ENCODE measurements around the gene INSIG1.

Gene INSIG1

GRCh38 chr7:155336812-155337602 is 39.3 kb downstream of the INSIG1 start:
- no peak overlapping the region for H3K27ac Mint-ChIP-seq (ENCODE audit: low read depth)
- H3K36me3 Mint-ChIP-seq (ENCODE audit: insufficient read depth) = no peaks in the 10 kb centered on the region
- no peak for DNase-seq (ENCODE audit: low spot score in 2 of 2)
- no peak for ATAC-seq (replicated peaks; ENCODE audit: extremely low read depth, poor library complexity, severe bottlenecking)
- no peak overlapping the region for H3K4me3 Mint-ChIP-seq
- H3K9me3 Mint-ChIP-seq = no peaks in the 10 kb centered on the region
- peaks cover 12% of the 10 kb centered on the region for H3K4me1 Mint-ChIP-seq
- no peaks in the 10 kb centered on the region for H3K27me3 Mint-ChIP-seq

DNA sequence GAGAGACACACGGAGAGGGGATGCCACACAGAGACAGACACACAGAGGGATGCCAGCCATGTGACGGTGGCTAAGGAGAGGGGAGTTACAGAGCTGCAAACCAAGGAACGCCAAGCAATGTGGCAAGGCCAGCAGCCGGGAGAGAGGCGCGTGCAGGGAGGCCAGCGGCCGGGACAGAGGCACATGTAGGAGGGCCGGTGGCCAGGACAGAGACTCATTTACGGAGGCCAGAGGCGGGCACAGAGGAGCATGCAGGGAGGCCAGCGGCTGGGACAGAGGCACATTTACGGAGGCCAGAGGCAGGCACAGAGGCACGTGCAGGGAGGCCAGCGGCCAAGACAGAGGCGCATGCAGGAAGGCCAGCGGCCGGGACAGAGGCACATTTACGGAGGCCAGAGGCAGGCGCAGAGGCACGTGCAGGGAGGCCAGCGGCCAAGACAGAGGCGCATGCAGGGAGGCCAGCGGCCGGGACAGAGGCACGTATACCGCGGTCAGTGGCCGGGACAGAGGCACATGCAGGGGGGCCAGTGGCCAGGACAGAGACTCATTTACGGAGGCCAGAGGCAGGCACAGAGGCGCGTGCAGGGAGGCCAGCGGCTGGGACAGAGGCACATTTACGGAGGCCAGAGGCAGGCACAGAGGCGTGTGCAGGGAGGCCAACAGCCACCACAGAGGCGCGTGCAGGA is 40.4 kb downstream of the INSIG1 start:
- Mint-ChIP-seq H3K4me1 (peaks cover 12% of the 10 kb centered on the region), H3K9me3 (no peaks in the 10 kb centered on the region), H3K36me3 (ENCODE audit: insufficient read depth) (no peaks in the 10 kb centered on the region), H3K4me3 (peak overlapping the region; percentile 23), H3K27ac (ENCODE audit: low read depth) (no peak overlapping the region), H3K27me3 (no peaks in the 10 kb centered on the region)
- no peak for DNase-seq (ENCODE audit: low spot score in 2 of 2)
- peak; percentile 7 for ATAC-seq (replicated peaks; ENCODE audit: extremely low read depth, poor library complexity, severe bottlenecking)

GRCh38 chr7:155338632-155339320 is 41.1 kb downstream of the INSIG1 start:
- Mint-ChIP-seq H3K36me3 (ENCODE audit: insufficient read depth) (no peaks in the 10 kb centered on the region), H3K9me3 (no peaks in the 10 kb centered on the region), H3K27ac (ENCODE audit: low read depth) (no peak overlapping the region), H3K27me3 (no peaks in the 10 kb centered on the region), H3K4me3 (peak overlapping the region; percentile 64), H3K4me1 (peaks cover 12% of the 10 kb centered on the region)
- DNase-seq (ENCODE audit: low spot score in 2 of 2) (peak in 1 of 2 donors; percentile 37), ATAC-seq (replicated peaks; ENCODE audit: extremely low read depth, poor library complexity, severe bottlenecking) (peak; percentile 88)

DNA sequence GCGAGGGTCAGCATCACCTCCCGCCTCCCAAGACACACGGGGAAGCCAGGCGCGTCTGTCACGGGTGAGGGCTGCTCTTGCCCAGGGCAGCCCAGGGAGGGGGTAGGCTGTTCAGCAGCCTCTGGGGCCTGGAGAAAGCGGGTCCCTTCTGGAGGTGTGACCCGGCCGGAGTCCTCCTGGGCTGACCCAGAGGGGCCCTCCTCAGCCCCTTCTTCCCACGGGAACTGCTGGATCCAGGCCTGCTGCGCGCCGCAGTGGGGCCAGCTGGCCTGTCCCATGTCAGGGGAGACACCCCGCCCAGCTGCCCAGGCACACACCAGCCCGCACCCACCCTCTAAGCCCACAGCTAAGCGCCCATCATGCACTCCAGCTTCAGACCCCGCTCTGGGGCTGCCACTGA is 41.8 kb downstream of the INSIG1 start:
- Mint-ChIP-seq H3K9me3 (no peaks in the 10 kb centered on the region), H3K27ac (ENCODE audit: low read depth) (no peak overlapping the region), H3K4me3 (no peak overlapping the region), H3K36me3 (ENCODE audit: insufficient read depth) (no peaks in the 10 kb centered on the region), H3K4me1 (peaks cover 12% of the 10 kb centered on the region), H3K27me3 (no peaks in the 10 kb centered on the region)
- ATAC-seq (replicated peaks; ENCODE audit: extremely low read depth, poor library complexity, severe bottlenecking) (no peak), DNase-seq (ENCODE audit: low spot score in 2 of 2) (no peak)

GRCh38 chr7:155340071-155340531 is 42.4 kb downstream of the INSIG1 start:
- no peaks in the 10 kb centered on the region for H3K36me3 Mint-ChIP-seq (ENCODE audit: insufficient read depth)
- no peaks in the 10 kb centered on the region for H3K27me3 Mint-ChIP-seq
- no peak for ATAC-seq (replicated peaks; ENCODE audit: extremely low read depth, poor library complexity, severe bottlenecking)
- H3K27ac Mint-ChIP-seq (ENCODE audit: low read depth) = no peak overlapping the region
- H3K9me3 Mint-ChIP-seq = no peaks in the 10 kb centered on the region
- H3K4me1 Mint-ChIP-seq = peaks cover 15% of the 10 kb centered on the region
- no peak overlapping the region for H3K4me3 Mint-ChIP-seq
- no peak for DNase-seq (ENCODE audit: low spot score in 2 of 2)

DNA sequence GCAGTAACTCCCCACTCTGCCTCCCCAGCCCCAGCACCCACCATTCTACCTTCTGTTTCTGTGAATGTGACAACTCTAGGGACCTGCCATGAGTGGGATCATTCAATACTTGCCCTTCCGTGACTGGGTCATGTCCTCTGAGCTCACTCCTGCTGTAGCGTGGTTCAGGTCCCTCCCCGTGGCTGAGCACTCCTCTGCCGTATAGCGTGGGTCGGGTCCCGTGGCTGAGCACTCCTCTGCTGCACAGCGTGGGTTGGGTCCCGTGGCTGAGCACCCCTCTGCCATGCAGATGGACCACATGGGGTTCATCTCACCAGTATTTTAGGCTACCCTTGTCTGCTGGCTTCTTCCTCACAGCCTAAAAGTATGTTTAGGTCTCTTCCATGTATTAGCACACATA is 43.0 kb downstream of the INSIG1 start:
- peaks cover 18% of the 10 kb centered on the region for H3K4me1 Mint-ChIP-seq
- H3K27ac Mint-ChIP-seq (ENCODE audit: low read depth) = no peak overlapping the region
- no peak overlapping the region for H3K4me3 Mint-ChIP-seq
- H3K36me3 Mint-ChIP-seq (ENCODE audit: insufficient read depth) = no peaks in the 10 kb centered on the region
- no peaks in the 10 kb centered on the region for H3K27me3 Mint-ChIP-seq
- H3K9me3 Mint-ChIP-seq = no peaks in the 10 kb centered on the region
- DNase-seq (ENCODE audit: low spot score in 2 of 2) = no peak
- ATAC-seq (replicated peaks; ENCODE audit: extremely low read depth, poor library complexity, severe bottlenecking) = no peak

- Mint-ChIP-seq H3K4me3 (no peak overlapping the region), H3K4me1 (peaks cover 18% of the 10 kb centered on the region), H3K27ac (ENCODE audit: low read depth) (no peak overlapping the region)
Measured at GRCh38 chr7:155341463-155341983, 43.8 kb downstream of the INSIG1 start.

DNA sequence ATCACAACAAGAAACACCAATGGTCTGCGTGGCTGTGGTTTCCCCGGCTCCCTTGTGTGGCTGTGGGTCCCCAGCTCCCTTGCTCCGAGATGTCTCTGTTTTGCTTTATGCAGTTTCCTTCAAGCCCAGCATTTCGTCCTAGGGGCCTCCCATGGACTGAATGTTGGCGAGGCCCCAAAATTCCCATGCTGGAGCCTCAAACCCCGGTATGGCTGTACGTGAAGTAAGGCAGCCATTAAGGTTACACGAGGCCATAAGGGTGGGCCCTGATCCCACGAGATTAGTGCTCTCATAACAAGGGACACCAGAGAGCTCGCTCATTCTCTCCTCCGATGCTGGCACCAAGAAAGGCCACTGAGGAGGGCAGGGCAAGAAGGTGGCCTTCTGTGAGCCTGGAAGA is 44.6 kb downstream of the INSIG1 start:
- Mint-ChIP-seq H3K4me3 (no peak overlapping the region), H3K36me3 (ENCODE audit: insufficient read depth) (no peaks in the 10 kb centered on the region), H3K4me1 (peaks cover 18% of the 10 kb centered on the region), H3K27ac (ENCODE audit: low read depth) (no peak overlapping the region), H3K27me3 (no peaks in the 10 kb centered on the region), H3K9me3 (no peaks in the 10 kb centered on the region)
- no peak for DNase-seq (ENCODE audit: low spot score in 2 of 2)
- no peak for ATAC-seq (replicated peaks; ENCODE audit: extremely low read depth, poor library complexity, severe bottlenecking)

More at GRCh38 chr7:155341463-155341983, 43.8 kb downstream of the INSIG1 start:
- Mint-ChIP-seq H3K9me3 (no peaks in the 10 kb centered on the region), H3K27me3 (no peaks in the 10 kb centered on the region), H3K36me3 (ENCODE audit: insufficient read depth) (no peaks in the 10 kb centered on the region)
- ATAC-seq (replicated peaks; ENCODE audit: extremely low read depth, poor library complexity, severe bottlenecking) = no peak
- no peak for DNase-seq (ENCODE audit: low spot score in 2 of 2)

DNA sequence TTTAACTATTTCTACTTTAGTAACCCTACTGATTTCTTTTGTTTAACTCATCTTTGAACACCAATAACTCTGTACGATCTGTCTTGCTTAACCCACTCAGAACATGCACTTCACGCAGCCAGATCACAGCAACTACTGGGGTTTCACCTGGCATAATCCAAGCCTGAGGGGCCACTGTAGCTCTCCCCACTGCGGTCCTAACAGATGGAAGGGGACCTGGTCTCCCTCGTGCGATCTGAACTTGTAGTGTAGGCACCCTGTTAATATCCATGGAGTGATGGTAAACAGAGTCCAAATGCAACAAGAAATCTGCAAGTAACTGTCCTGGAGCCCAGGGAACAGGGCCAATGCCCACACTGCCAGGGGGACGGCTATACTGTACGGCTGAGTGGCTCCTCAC is 45.5 kb downstream of the INSIG1 start:
- no peaks in the 10 kb centered on the region for H3K27me3 Mint-ChIP-seq
- no peaks in the 10 kb centered on the region for H3K9me3 Mint-ChIP-seq
- peaks cover 12% of the 10 kb centered on the region for H3K4me1 Mint-ChIP-seq
- no peak for ATAC-seq (replicated peaks; ENCODE audit: extremely low read depth, poor library complexity, severe bottlenecking)
- no peak for DNase-seq (ENCODE audit: low spot score in 2 of 2)
- no peak overlapping the region for H3K4me3 Mint-ChIP-seq
- H3K36me3 Mint-ChIP-seq (ENCODE audit: insufficient read depth) = no peaks in the 10 kb centered on the region
- H3K27ac Mint-ChIP-seq (ENCODE audit: low read depth) = no peak overlapping the region

DNA sequence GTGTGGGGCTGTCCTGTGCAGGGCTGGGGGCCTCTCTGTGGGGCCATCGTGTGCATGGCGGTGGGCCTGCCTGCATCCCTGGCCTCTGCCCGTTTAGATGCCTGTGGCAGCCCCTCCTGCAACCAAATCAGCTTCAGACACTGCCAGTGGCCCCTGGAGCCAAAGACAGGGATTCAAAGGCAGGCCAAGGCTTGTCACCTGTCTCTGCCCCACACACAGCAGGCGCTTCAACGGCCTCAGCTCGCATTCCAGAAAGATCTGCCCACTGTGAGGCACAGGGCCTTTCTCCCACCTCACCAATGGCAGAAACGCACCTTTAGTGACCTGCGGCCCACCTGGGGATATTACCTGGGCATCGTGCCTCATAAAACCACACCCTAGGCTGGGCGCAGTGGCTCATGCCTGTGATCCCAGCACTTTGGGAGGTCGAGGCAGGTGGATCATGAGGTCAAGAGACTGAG is 46.0 kb downstream of the INSIG1 start:
- Mint-ChIP-seq H3K27me3 (no peaks in the 10 kb centered on the region), H3K9me3 (no peaks in the 10 kb centered on the region), H3K27ac (ENCODE audit: low read depth) (no peak overlapping the region), H3K4me3 (peak overlapping the region; percentile 53), H3K36me3 (ENCODE audit: insufficient read depth) (no peaks in the 10 kb centered on the region), H3K4me1 (peaks cover 10% of the 10 kb centered on the region)
- ATAC-seq (replicated peaks; ENCODE audit: extremely low read depth, poor library complexity, severe bottlenecking) (no peak), DNase-seq (ENCODE audit: low spot score in 2 of 2) (no peak)

GRCh38 chr7:155344270-155344617 is 46.6 kb downstream of the INSIG1 start:
- no peak for DNase-seq (ENCODE audit: low spot score in 2 of 2)
- Mint-ChIP-seq H3K4me1 (peaks cover 5% of the 10 kb centered on the region), H3K9me3 (no peaks in the 10 kb centered on the region), H3K4me3 (peak overlapping the region; percentile 53), H3K27me3 (no peaks in the 10 kb centered on the region), H3K27ac (ENCODE audit: low read depth) (no peak overlapping the region), H3K36me3 (ENCODE audit: insufficient read depth) (no peaks in the 10 kb centered on the region)
- peak; percentile 5 for ATAC-seq (replicated peaks; ENCODE audit: extremely low read depth, poor library complexity, severe bottlenecking)

DNA sequence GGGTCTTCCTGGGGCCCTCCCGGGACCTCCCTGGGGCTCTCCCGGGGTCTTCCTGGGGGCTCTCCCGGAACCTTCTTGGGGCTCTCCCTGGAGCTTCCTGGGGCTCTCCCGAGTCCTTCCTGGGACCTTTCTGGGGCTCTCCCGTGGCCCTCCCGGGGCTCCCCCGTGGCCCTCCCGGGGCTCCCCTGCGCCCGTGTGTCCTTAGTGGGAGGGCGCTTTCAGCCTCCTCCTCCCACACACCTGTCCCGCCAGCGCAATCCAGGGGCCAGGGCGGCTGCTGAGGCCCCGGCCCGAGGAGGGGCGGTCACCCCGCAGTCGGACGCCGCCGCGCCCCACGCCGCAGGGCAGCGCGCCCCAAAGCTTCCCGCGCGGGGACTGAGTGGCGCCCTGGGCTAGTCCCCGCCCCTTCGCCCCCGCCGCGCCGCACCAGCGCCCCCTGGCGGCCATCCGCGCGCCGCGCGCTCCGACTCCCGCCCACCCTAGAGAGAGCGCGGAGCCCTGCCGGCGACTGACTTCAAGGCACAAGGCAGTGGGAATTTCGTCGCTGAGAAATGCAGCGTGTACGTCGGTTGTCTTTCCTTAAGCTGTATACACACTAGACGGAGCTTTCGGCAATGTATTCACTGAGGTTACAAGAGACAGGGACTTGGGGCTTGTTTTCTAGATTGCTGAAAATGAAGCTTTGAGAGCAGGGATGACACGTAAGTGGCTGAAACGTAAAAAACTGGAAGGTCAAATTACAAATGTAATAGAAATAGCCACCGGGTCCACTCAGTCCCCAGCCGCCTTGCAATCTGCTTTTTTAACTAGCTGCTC is 47.1 kb downstream of the INSIG1 start:
- Mint-ChIP-seq H3K27ac (ENCODE audit: low read depth) (no peak overlapping the region), H3K4me1 (peaks cover 5% of the 10 kb centered on the region), H3K9me3 (no peaks in the 10 kb centered on the region), H3K4me3 (peak overlapping the region; percentile 50), H3K36me3 (ENCODE audit: insufficient read depth) (no peaks in the 10 kb centered on the region), H3K27me3 (no peaks in the 10 kb centered on the region)
- peak; percentile 70 to 87 for DNase-seq (ENCODE audit: low spot score in 2 of 2)
- peak; percentile 96 for ATAC-seq (replicated peaks; ENCODE audit: extremely low read depth, poor library complexity, severe bottlenecking)

Data from central memory CD8-positive, alpha-beta T cell (primary cell).